HepG2 (cell line): ENCODE measurements around the gene CHST11. TPM values are rescaled to one million over a fixed set of nuclear protein-coding genes. Genes with fewer than 3 reads are reported as not detected.

Experiments
- ATAC-seq: fragments of 200-7000 bp; cut with Tn5 transposase; 3 replicates; pipeline ENCODE4 v1.9.1; 2020; ENCODE audit warnings: mild to moderate bottlenecking, moderate library complexity
- BruUV-seq: library from RNA; stranded (reverse); fragments of 400-500 nt; replicated peaks from 2 replicates; lab custom pipeline; 2021; lab: Mats Ljungman, UMichigan
- CTCF ChIA-PET: fragments of 300-600 bp; formaldehyde crosslinking; extraction: SDS; loops from one replicate; lab custom pipeline; 2021; ENCODE audit warnings: low total read pairs, inconsistent platforms, low intra/inter-chr PET ratio; lab: Yijun Ruan, JAX
- POLR2A ChIA-PET: fragments of 350-600 bp; sonication (Branson Sonifier 250); formaldehyde crosslinking; loops from one replicate; lab custom pipeline; 2020; ENCODE audit warnings: antibody characterized with exemption, inconsistent platforms; lab: Yijun Ruan, JAX
- DNase-seq: peaks from one replicate; pipeline ENCODE4 v3.0.0-alpha.2; 2015; ENCODE audit warnings: low spot score
- FAIRE-seq: peaks from 3 replicates; lab custom pipeline; 2011; peaks lifted over from hg19 to GRCh38; lab: Jason Lieb, UNC
- H2AFZ ChIP-seq: one replicate; pipeline ENCODE4 v1.6.1; 2011; ENCODE audit warnings: low read length, inconsistent platforms
- H3K27ac ChIP-seq: fragments of 300-600 bp; 3 replicates; pipeline ENCODE4 v1.8.0; 2011; ENCODE audit warnings: mixed run types, mild to moderate bottlenecking, mixed read lengths, low read length, inconsistent platforms; ENCODE audit not compliant: insufficient read depth; ENCODE audit errors: extremely low read length
- H3K27me3 ChIP-seq, 2 experiments: fragments of 200-600 bp in 1 of 2; 2 replicates in 1 of 2; 3 replicates in 1 of 2; pipeline versions ENCODE4 v1.6.0 to v1.8.0; 2011; ENCODE audit warnings: low read length in 2 of 2, mild to moderate bottlenecking in 2 of 2, moderate library complexity in 2 of 2, inconsistent platforms in 1 of 2; ENCODE audit not compliant: insufficient read depth in 2 of 2, control insufficient read depth in 1 of 2
- H3K36me3 ChIP-seq, 2 experiments: fragments of 200-600 bp in 1 of 2; replicated peaks in 1 of 2; 2 replicates in 1 of 2; 3 replicates in 1 of 2; pipeline versions ENCODE4 v1.5.1 to v1.8.0; 2011; ENCODE audit warnings: low read length in 2 of 2, inconsistent platforms in 1 of 2; ENCODE audit not compliant: insufficient read depth in 2 of 2, control insufficient read depth in 1 of 2
- H3K4me1 ChIP-seq: 2 replicates; pipeline ENCODE4 v1.5.1; 2012; ENCODE audit warnings: low read length, inconsistent platforms; ENCODE audit not compliant: insufficient read depth
- H3K4me2 ChIP-seq: 2 replicates; pipeline ENCODE4 v1.6.0; 2011; ENCODE audit warnings: low read depth, low read length, inconsistent platforms
- H3K4me3 ChIP-seq, 3 experiments: fragments of 200-600 bp in 1 of 3; sonication (generic), shearing (Covaris generic) in 1 of 3; replicated peaks in 1 of 3; 2 replicates each; pipeline ENCODE4 v1.5.1; 2011 to 2016; ENCODE audit warnings: low read length in 3 of 3, inconsistent platforms in 2 of 3, low read depth in 2 of 3, mild to moderate bottlenecking in 2 of 3, control low read depth in 1 of 3, mixed read lengths in 1 of 3; ENCODE audit not compliant: insufficient read depth in 1 of 3
- H3K79me2 ChIP-seq: one replicate; pipeline ENCODE4 v1.6.1; 2011; ENCODE audit warnings: low read length, inconsistent platforms; ENCODE audit not compliant: insufficient read depth
- H3K9ac ChIP-seq: 2 replicates; pipeline ENCODE4 v1.6.0; 2011; ENCODE audit warnings: mild to moderate bottlenecking, low read depth, low read length, inconsistent platforms; ENCODE audit not compliant: insufficient read depth
- H3K9me3 ChIP-seq: 2 replicates; pipeline ENCODE4 v1.5.1; 2012; ENCODE audit warnings: mild to moderate bottlenecking, low read length
- H4K20me1 ChIP-seq: 2 replicates; pipeline ENCODE4 v1.6.0; 2011; ENCODE audit warnings: inconsistent platforms, mild to moderate bottlenecking, low read length, moderate library complexity; ENCODE audit not compliant: insufficient read depth
- ARNT ChIP-seq: fragments of 450-650 bp; IDR thresholded peaks from 2 replicates; pipeline ENCODE4 v1.6.1; 2017
- CCDC6 ChIP-seq: sonication (generic); formaldehyde crosslinking; IDR thresholded peaks from 2 replicates; pipeline ENCODE4 v1.8.1; 2022; ENCODE audit warnings: mild to moderate bottlenecking, missing genetic modification reagents, moderate library complexity
- GATAD1 ChIP-seq: IDR thresholded peaks from 2 replicates; pipeline ENCODE4 v1.6.1; 2016; ENCODE audit warnings: missing genetic modification reagents, missing compliant biosample characterization
- GATAD2A ChIP-seq: IDR thresholded peaks from 2 replicates; pipeline ENCODE4 v1.6.1; 2016
- HDAC6 ChIP-seq: fragments of 200-600 bp; sonication (generic); IDR thresholded peaks from 2 replicates; pipeline ENCODE4 v1.7.0; 2017; ENCODE audit warnings: mild to moderate bottlenecking, antibody characterized with exemption, low read length, low read depth
- HOXA7 ChIP-seq: sonication (generic); formaldehyde crosslinking; IDR thresholded peaks from 2 replicates; pipeline ENCODE4 v1.8.1; 2022; ENCODE audit warnings: mild to moderate bottlenecking, missing genetic modification reagents, moderate library complexity
- KLF12 ChIP-seq: sonication (generic); formaldehyde crosslinking; IDR thresholded peaks from 2 replicates; pipeline ENCODE4 v1.4.0; 2020; ENCODE audit warnings: missing genetic modification reagents, borderline replicate concordance
- RXRA ChIP-seq: sonication (generic); formaldehyde crosslinking; IDR thresholded peaks from 2 replicates; pipeline ENCODE4 v1.5.1; 2020; ENCODE audit warnings: missing genetic modification reagents
- ZFP82 ChIP-seq: sonication (generic); formaldehyde crosslinking; IDR thresholded peaks from 2 replicates; pipeline ENCODE4 v1.5.1; 2020; ENCODE audit warnings: mild to moderate bottlenecking, missing genetic modification reagents, borderline replicate concordance
- WGBS: methylation state at CpG from one replicate; pipeline ENCODE4 v1.1.6; 2017; ENCODE audit warnings: low lambda C conversion rate; 5-methylcytosine and 5-hydroxymethylcytosine counted together
- in situ Hi-C: cut with HindIII; loops from 2 replicates; pipeline ENCODE4 v1.10.0; 2017; ENCODE audit warnings: low pct_unique_long_range_greater_than_20kb; ENCODE audit not compliant: extremely low pct_ligation_motif_present
- intact Hi-C: fragments of 100-400 bp; cut with micrococcal nuclease; formaldehyde crosslinking; loops from one replicate; pipeline ENCODE4 v1.10.0; 2022; ENCODE audit not compliant: unreplicated experiment
- polyA plus RNA-seq, 8 experiments: library from polyadenylated mRNA; depleted of rRNA in 3 of 8; stranded (reverse) in 7 of 8; unstranded in 1 of 8; fragments of >200 nt; fragmentation: Illumina TruSeq in 4 of 8; extraction: Trizol in 4 of 8; gene quantifications; 2 replicates each; pipeline versions ENCODE4 v1.2.1 to v1.2.3, GENCODE V29; 2011 to 2016; ENCODE audit warnings: low read depth in 4 of 8, missing spikeins in 1 of 8, mixed read lengths in 1 of 8; ENCODE audit not compliant: insufficient read depth in 1 of 8
- total RNA-seq, 5 experiments: library from RNA; depleted of rRNA; stranded (reverse); fragments of >200 nt; fragmentation: Illumina TruSeq; extraction: Trizol; gene quantifications; 2 replicates each; pipeline ENCODE4 v1.2.3, GENCODE V29; 2016; ENCODE audit warnings: low read depth in 1 of 5
- TF ChIP-seq, protein P1 (sequence below): sonication (generic); formaldehyde crosslinking; IDR thresholded peaks from 2 replicates; pipeline ENCODE4 v1.4.0; 2020; ENCODE audit warnings: missing genetic modification reagents

The CHST11 gene
- total and polyA plus RNA-seq, 2 of the 13 experiments (the other 11 are each of a cell fraction or from before 2014, with no cell fraction given) = 0.15 TPM; not detected in 1

DNA sequence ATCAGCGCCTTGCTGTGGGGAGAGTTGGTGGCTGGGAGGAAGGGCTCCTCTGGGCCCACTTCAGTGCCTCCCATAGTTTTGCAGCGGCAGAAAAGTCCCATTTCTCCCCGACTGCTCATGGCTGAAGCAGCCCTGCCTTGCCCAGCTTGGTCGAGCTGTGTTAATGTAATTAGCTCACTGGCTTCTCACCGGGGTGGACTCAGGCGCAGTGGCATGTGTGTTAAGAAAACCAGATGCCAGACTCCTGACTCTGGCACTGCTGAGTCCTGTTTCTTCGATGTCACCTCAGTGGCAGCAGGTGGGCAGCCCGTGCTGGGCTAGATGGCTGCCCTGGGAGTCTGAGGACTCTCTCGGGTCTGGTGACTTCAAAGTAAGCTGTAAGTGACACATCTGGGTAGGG lies 47.4 kb downstream of the CHST11 start:
- Histone ChIP-seq H3K79me2 (no peaks in the 10 kb centered on the region), H3K36me3 (no peaks in the 10 kb centered on the region), H3K9me3 (no peaks in the 10 kb centered on the region), H2AFZ (no peak overlapping the region), H3K27me3 (peaks cover 0 to 27% of the 10 kb centered on the region in 2 experiments; a peak in 3 of 5 replicates), H3K4me3 (no peak overlapping the region), H3K27ac (no peak overlapping the region), H3K9ac (no peak overlapping the region), H4K20me1 (no peaks in the 10 kb centered on the region), H3K4me2 (no peak overlapping the region), H3K4me1 (no peaks in the 10 kb centered on the region)
- 0% methylated on average over 6 of the region's 9 CpGs for WGBS
- ATAC-seq = no peak
- in situ Hi-C loops (no loop called here), intact Hi-C loops (no loop called here)
- CTCF ChIA-PET = no interaction called here
- no TSS peak for BruUV-seq
- no peak for DNase-seq
- no peak for FAIRE-seq
- POLR2A ChIA-PET = no interaction called here
- no peak for TF ChIP-seq HDAC6
- TF ChIP-seq KLF12 (CRISPR knock-in tag) = no peak
- TF ChIP-seq ZFP82 (CRISPR knock-in tag) = no peak
- TF ChIP-seq, protein P1, sequence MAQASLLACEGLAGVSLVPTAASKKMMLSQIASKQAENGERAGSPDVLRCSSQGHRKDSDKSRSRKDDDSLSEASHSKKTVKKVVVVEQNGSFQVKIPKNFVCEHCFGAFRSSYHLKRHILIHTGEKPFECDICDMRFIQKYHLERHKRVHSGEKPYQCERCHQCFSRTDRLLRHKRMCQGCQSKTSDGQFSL = no peak
- no peak for TF ChIP-seq GATAD2A
- no peak for TF ChIP-seq HOXA7 (CRISPR knock-in tag)
- TF ChIP-seq GATAD1 (CRISPR knock-in tag) = no peak
- TF ChIP-seq RXRA (CRISPR knock-in tag) = no peak
- no peak for TF ChIP-seq ARNT
- TF ChIP-seq CCDC6 (CRISPR knock-in tag) = no peak
